Neural progenitor cell (in vitro differentiated cells): ENCODE results near the gene MAPK10.

Experiments used
- CTCF ChIP-seq: fragments of 200-600 bp; sonication (generic); IDR thresholded peaks from 2 replicates; pipeline ENCODE4 v1.5.1; 2017; ENCODE audit warnings: antibody characterized with exemption, mild to moderate bottlenecking
- EZH2 ChIP-seq: fragments of 200-600 bp; sonication (generic); IDR thresholded peaks from 2 replicates; pipeline ENCODE4 v1.6.1; 2017; ENCODE audit warnings: antibody characterized with exemption, mild to moderate bottlenecking, moderate library complexity
- EZH2phosphoT487 ChIP-seq: fragments of 200-600 bp; sonication (generic); IDR thresholded peaks from 2 replicates; pipeline ENCODE4 v1.6.1; 2017; ENCODE audit warnings: antibody characterized with exemption

DNA sequence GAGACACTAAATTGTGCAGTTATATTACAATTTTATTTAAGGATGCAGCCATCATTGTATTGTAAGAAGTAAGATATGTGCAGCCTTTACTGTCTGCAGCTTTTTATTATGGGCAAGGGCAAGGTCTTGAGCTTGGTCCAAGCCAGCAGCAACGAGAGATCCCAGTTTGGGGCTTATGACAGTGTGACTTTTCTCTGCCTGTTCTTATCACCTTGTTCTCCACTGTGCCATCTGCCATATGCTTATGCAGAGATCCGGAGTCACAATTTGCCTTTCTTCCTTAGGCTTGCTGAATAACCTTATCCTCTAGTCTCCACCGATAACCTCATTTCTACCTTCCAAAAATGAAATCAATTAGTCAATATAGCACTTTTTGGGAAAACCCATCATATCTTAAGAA, 30.4 kb downstream of the MAPK10 start:
- TF ChIP-seq CTCF (no peak), EZH2phosphoT487 (no peak), EZH2 (no peak)
